Glomerular visceral epithelial cell (primary cell): ENCODE measurements around the gene ECD.

Experiments used
- DNase-seq: peaks from one replicate; pipeline ENCODE4 v3.0.0-alpha.2; 2016; ENCODE audit errors: extremely low spot score

ECD gene

DNA sequence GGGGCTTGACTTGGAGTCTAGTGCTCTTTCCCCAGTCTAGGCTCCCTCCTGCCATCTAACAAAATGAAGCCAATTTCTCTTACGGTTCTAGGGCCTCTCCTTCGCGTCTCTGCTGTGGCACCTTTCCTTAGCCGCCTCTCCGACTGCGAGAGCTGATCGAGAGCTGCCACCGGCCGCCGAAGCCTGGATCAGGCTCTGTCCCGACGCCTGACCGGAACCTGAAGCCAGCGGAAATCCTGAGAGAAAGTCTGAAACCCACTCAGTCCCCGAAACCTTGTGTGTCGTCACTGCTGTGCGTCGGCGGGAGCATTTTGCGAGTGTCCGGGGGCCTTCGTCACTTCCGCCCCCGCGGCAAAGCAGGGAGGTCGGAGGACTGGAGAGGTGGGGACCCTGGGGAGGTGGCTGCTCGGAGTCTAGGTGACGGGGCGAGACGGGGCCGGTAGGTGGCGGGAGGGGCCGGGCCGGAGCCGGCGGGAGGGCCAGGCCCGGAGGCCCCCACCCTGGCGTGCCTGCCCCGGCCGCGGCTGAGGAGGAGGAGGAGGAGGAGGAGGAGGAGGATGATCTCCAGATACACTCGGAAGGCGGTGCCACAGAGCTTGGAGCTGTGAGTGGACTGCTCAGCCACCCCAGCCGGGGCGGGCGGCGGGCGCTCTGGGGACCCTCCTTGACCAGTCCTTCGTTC, at the start of gene ECD, which contains the start of gene FAM149B1:
ECD (minus strand) TSS at position 226 of the 682 bp plus-strand sequence. CDS start 4,071 bp downstream, outside the sequence.
FAM149B1 (plus strand) TSS at position 337 of the 682 bp plus-strand sequence; CDS start at position 558, 221 bp downstream.
- DNase-seq = peak; percentile 95

- DNase-seq = no peak
These were observed 47.9 kb upstream of the ECD start for GRCh38 chr10:73215749-73216148.

GRCh38 chr10:73211106-73211811, 43.5 kb upstream of the ECD start:
- no peak for DNase-seq

- no peak for DNase-seq
These were observed 42.7 kb upstream of the ECD start for GRCh38 chr10:73210395-73211105.

DNA sequence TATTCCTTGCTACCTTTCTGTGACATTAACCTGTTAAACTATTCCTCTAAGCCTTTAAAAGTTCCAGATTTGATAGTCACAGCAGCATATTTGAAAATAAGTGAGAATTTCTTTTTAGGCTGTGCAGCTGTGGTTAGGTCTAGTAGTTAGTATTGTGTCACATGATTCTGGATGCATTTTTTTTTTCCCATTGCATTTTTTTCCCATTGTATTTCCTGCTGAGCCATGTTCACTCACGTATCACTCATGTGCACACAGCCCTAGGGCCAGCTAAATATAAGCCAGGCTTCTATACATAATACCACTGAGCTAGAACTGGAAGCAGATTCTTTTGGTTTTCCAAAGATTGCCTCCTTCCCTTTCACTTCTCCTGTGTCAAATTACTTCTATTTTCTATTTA, 41.9 kb upstream of the ECD start:
- peak; percentile 42 for DNase-seq

DNA sequence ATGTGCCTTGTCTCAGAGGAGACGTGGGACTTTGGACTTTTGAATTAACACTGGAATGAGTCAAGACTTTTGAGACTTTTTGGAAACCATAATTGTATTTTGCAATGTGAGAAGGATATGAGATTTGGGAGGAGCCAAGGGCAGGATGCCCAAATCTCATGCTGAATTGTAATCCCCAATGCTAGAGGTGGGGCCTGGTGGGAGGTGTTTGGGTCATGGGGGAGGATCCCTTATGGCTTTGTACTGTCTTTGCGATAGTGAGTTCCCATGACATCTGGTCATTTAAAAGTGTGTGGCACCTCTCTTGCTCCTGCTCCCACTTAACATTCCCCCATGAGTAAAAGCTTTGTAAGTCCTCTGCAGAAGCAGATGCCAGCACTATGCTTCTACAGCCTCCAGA, 40.1 kb upstream of the ECD start:
- DNase-seq = no peak

GRCh38 chr10:73206385-73206784, 38.6 kb upstream of the ECD start:
- no peak for DNase-seq

GRCh38 chr10:73205890-73206289, 38.1 kb upstream of the ECD start:
- DNase-seq = no peak

GRCh38 chr10:73205081-73205480, 37.3 kb upstream of the ECD start:
- no peak for DNase-seq

- DNase-seq = no peak
These were observed 22.4 kb upstream of the ECD start for GRCh38 chr10:73190188-73190587.

- DNase-seq = no peak
These were observed 18.5 kb upstream of the ECD start for GRCh38 chr10:73186266-73186665.

GRCh38 chr10:73183667-73184281, 16.0 kb upstream of the ECD start:
- DNase-seq = no peak

- DNase-seq = no peak
These were observed 14.8 kb upstream of the ECD start for GRCh38 chr10:73182568-73182967.

GRCh38 chr10:73174148-73174925, 6.5 kb upstream of the ECD start:
- DNase-seq = no peak

DNA sequence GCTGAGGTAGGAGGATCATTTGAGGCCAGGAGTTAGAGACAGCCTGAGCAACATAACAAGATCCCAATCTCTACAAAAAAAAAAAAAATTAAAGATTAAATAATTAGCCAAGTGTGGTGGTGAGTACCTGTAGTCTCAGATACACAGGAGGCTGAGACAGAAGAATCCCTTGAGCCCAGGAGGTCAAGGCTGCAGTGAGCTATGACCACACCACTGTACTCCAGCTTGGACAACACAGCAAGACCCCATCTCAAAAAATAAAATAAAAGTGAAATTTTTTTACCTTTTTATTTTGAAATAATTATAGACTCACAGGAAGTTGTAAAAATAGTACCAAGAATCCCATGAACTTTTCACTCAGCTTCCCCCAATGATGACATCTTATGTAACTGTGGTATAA, 5.1 kb upstream of the ECD start:
- DNase-seq = no peak

GRCh38 chr10:73169320-73169719, 1.5 kb upstream of the ECD start:
- DNase-seq = no peak

- no peak for DNase-seq
These were observed 626 bp upstream of the ECD start for GRCh38 chr10:73168465-73168803.

DNA sequence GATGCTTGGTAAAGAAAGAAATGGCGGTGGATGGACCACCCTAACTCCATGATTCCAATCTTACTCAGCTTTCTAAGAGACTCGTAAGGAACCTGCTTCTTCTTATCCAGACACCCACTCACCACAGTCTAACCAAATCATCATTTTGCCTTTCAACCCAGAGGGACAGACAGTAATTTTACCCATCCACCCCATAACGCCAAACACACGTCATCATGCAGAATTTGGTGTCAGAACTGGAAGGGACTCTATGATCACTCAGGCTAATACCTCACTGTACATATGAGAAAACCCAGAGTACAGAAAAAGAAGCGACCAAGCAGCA, 388 bp downstream of the ECD start:
- no peak for DNase-seq

- no peak for DNase-seq
These were observed 836 bp downstream of the ECD start for GRCh38 chr10:73166972-73167371.

GRCh38 chr10:73163096-73163495, 4.7 kb downstream of the ECD start:
- no peak for DNase-seq

DNA sequence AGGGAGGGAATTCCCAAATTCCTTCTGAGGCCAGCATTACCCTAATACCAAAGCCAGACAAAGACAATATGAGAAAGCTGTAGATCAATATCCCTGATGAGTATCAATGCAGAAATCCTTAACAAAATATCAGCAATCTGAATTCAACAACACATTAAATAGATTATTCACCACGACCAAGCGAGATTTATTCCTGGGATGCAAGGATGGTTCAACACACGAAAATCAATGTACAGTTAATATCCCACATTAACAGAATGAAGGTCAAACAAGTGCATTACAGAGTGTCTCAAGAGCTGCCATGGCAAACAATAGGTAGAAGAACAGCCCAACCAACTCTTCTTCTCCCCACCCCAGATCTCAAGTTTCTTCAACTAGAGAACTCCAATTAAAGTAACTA, 6.1 kb downstream of the ECD start:
- DNase-seq = no peak

- no peak for DNase-seq
These were observed 6.7 kb downstream of the ECD start for GRCh38 chr10:73161079-73161478.
